Mesangial cell (primary cell): Measurements from ENCODE around the gene AGAP4. TPM values are rescaled to one million over a fixed set of nuclear protein-coding genes. Genes with fewer than 3 reads are reported as not detected.

Experiments used
- total RNA-seq: library from RNA; depleted of rRNA; stranded (reverse); fragments of >200 nt; gene quantifications from 2 replicates; pipeline ENCODE4 v1.2.3, GENCODE V29; 2015

The AGAP4 gene
- total RNA-seq = 6.5 and 6.7 TPM in 2 replicates

DNA sequence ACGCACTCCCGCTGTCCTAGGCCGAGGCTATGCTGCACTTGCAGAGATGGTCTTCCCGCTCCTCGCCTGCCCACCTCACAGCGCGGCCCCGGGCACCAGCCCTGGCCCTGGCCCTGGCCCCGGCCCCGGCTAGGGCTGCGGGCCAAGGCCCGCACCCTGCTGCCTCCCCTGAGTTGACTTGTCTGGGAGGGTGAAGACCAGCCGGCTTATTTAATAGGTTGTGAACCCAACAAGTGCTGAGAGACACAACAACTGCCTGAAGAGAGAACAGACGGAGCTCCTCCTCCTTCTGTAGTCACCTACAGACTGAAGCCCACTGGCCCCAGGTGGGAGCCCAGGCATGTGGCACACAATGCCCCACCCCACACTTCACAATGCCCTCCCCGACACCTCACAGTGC lies at the start of gene AGAP4:
TSS of gene AGAP4 (minus strand) at position 101 of the 400 bp plus-strand sequence. CDS start 153 bp downstream, outside the sequence.

Other genes starting within 250 kb of the AGAP4 start
- gene ZFAND4, start 174.7 kb downstream of the AGAP4 start, total RNA-seq = 6.8 and 7.5 TPM in 2 replicates
- 14.8 and 27.0 TPM in 2 replicates for gene WASHC2C, start 120.2 kb downstream of the AGAP4 start, total RNA-seq
- 75.2 and 122 TPM in 2 replicates for gene TIMM23, start 125.0 kb upstream of the AGAP4 start, total RNA-seq
- gene NCOA4, start 183.1 kb upstream of the AGAP4 start, total RNA-seq = 68.3 and 82.0 TPM in 2 replicates
- not detected in 2 replicates for gene MSMB, start 198.8 kb upstream of the AGAP4 start, total RNA-seq